Activated CD4-positive, alpha-beta T cell treated with anti-CD3 and anti-CD28 coated beads, Interleukin-2, amount 50 U/mL, for 16 hours (primary cell): ENCODE data around the gene RACK1.
"Not testable (repeated sequence)": the region's sequence is repeated elsewhere in the genome, so short reads cannot be mapped to it uniquely, and the experiment has no call there.

ENCODE experiments used
- DNase-seq: peaks from one replicate; pipeline ENCODE4 v3.0.0-alpha.2; 2020

The RACK1 gene

DNA sequence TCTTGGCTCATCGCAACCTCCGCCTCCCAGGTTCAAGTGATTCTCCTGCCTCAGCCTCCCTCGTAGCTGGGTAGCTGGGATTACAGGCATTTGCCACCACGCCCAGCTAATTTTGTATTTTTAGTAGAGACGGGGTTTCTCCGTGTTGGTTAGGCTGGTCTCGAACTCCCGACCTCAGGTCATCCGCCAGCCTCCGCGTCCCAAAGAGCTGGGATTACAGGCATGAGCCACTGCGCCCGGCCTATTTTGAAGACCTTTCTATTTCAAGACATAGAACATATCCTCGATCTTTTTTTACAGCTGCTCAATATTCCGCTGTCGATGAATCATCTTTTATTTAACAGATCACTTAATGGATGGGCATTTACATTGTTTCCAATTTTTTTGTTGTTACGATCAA, 33.0 kb downstream of the RACK1 start:
- not testable (repeated sequence) for DNase-seq

DNA sequence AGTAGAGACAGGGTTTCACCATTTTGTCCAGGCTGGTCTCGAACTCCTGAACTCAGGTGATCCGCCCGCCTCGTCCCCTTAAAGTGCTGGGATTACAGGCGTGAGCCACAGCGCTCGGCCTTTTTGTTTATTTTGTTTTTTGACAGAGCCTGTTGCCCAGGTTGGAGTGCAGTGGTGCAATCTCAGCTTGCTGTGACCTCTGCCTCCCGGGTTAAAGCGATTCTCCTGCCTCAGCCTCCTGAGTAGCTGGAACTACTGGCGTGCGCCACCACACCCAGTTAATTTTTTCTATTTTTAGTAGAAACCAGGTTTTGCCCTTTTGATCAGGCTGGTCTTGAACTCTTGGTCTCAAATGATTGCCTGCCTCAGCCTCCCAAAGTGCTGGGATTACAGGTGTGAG, 33.6 kb downstream of the RACK1 start:
- DNase-seq = not testable (repeated sequence)

DNA sequence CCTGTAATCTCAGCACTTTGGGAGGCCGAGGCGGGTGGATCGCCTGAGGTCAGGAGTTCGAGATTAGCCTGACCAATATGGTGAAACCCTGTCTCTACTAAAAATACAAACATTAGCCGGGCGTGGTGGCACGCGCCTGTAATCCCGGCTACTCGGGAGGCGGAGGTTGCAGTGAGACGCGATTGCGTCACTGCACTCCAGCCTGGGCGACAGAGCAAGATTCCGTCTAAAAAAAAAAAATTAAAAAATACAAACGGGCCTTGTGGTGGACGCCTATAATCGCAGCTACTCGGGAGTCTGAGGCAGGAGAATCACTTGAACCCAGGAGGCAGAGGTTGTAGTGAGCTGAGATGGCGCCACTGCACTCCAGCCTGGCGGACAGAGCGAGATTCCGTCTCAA, 34.7 kb downstream of the RACK1 start:
- not testable (repeated sequence) for DNase-seq

DNA sequence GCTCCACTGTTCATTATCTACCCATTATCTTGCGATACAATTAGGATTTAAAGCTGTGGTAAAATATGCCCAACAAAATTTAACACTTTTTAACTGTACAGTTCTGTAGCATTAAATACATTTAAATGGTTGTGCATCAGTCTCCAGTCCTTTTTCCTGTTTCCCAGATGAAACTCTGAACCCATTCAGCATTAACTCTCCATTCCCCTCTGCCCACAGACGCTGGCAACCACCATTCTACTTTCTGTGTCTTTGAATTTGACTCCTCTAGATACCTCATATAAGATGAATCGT, 35.8 kb downstream of the RACK1 start:
- no peak for DNase-seq

DNA sequence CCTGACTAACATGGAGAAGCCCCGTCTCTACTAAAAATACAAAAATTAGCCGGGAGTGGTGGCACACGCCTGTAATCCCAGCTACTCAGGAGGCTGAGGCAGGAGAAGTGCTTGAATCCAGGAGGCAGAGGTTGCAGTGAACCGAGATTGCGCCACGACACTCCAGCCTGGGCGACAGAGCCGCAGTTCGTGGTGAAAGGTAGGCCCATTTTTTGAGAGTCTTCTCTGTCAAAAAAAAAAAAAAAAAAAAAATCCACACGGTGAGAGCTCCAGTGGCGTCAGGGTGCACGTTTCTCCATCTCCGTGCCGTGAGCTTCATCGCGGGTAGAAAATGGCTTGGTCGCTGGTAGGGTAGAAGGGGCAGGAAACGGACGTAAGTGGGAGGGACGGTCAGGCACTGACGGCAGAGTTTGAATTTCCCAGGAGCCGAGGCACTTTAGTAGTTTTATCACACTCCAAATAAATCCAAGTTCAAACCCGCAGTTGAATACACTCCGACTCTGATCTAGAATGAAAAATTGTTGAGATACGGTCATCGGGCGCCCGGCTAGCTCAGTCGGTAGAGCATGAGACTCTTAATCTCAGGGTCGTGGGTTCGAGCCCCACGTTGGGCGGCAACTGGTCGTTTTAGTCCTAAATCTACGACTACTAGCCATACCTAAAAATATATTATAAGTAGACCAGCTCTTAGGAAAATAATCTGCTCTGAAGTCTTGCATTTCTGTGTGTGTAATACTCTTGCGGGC, 36.3 kb downstream of the RACK1 start:
- DNase-seq = peak; percentile 93

DNA sequence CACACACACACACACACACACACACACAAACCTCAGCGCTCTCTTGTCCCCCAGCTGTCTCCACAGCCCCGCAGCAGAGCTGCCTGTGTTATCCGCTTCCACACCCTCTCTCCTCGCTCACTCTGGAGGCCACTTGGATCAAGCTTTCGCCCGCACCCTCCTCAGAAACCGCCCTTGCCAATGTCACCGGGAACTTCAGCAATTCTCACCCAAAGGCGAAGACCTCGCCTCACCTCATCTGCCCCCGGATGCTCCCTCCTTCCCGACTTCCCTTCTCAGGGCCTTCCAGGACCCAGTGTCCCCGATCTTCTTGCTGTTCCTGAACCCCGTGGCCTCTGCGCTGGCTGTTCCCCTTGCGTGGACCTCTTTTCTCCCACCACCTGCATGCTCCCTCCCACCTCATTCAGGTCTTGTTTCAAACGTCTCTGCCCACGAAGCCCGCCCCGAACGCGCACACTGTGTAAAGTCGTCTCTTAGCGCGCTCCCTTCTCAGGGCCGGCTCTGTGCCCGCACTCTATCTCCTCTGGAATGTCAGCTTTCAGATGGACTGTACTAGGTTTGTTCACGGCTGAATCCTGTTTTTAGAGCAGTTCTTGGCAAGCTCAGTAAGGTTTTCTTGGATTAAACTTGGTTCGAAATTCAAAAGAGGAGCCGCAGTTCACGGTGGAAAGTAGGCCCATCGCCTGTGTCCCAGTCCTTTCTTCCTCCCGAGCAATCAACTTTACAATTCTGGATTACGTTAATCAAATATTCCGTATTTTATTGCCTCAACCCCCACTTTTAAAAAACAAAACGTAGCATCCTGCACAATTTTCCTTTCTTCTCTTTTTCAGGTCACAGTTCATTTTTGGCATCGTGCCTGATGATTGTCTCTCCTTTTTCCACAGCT, 37.7 kb downstream of the RACK1 start:
- DNase-seq = no peak

DNA sequence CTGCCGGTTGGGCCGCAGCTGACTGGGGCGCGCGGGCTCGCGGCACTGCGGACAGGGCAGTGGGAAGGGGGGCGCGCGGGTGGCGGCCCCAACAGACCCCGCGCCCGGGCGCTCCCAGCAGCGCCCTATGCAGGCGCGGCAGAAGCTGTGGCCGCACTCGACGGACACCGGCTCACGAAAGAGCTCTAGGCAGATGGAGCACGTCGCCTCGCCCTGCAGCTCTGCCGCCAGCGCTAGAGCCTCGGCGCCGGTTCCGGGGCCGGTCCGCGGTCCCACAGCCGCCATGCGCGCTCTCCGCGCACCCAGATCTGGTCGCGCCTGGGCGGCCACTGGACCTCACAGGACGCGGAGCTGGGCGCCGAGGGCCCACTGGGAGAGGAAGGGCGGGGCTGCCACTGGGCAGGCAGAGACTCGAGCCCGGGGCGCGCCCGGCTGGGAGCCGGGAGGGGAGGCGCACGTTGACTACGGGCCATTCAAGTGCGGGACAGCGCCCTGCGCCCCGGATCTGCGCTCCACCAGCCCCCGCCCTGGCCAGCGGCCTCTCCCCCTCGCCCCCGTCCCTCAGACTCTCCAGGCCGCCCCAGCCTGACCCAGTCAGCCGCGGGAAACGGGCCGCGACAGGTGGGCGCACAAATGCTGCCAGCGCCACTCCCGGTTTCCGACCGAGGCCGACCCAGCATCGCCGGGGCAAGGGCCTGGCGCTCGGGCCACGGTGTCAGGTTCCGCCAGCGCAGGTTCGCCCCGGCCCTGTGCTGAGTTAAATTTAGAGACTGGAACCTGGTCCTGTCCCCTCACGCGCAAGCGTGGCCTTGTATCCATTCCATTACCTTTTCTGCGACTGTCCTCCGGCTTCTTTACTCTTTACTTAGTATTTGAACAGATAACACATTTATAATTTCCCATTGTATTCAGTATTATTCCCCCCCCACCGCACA, 38.6 kb downstream of the RACK1 start, which contains the start of gene TRIM7:
Gene TRIM7 (minus strand): TSS at position 371 of the 935 bp plus-strand sequence. CDS start 86 bp downstream, at position 285.
- no peak for DNase-seq

DNA sequence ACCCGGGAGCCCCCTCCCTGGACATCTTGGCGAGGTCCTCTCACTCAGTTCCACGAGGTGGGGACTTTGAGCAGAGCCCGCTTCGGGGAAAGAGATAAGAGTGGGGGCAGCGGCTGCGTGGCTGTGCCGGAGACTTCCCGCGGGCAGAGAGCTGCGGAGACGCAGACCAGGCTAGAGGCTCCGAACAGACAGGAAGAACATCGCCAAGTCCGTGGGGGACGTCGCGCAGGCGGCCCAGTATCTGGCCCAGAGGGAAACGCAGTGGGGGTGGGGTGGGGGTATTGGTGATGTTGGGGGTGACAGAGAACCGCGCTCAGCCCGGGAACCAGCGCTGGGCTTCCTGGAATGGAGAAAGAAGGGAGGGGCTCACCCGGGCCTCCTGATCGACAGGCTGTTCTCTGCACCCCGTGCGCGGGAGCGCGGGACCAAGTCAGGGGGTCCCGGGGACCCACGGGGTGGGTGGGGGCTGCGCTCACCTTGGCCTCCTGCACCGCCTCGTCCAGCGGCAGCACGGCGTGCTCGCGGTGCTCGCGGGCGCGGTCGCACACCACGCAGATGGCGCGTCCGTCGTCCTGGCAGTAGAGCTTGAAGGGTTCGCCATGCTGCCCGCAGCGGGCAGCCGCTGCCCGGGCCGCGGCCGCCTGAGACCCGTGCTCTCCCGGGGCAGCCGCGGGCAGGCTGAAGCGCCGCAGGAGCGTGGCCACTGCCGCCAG, 39.4 kb downstream of the RACK1 start:
- DNase-seq = no peak

DNA sequence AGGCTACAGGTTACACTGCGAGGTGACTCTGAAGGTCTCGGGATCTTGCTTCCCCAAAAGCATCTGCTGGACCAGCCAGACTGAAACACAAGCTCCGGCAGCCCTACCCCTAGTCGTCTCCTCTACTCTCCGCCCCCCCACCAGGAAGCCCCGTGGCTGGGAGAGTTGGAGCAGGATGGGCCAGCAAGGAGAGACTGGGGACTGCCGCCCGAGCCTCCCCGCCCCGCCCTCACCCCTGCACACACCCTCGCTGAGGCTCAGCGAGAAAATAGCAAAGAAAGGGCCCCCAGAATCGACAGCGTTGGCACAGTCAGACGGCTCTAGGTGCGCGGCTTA, 40.0 kb downstream of the RACK1 start:
- no peak for DNase-seq

DNA sequence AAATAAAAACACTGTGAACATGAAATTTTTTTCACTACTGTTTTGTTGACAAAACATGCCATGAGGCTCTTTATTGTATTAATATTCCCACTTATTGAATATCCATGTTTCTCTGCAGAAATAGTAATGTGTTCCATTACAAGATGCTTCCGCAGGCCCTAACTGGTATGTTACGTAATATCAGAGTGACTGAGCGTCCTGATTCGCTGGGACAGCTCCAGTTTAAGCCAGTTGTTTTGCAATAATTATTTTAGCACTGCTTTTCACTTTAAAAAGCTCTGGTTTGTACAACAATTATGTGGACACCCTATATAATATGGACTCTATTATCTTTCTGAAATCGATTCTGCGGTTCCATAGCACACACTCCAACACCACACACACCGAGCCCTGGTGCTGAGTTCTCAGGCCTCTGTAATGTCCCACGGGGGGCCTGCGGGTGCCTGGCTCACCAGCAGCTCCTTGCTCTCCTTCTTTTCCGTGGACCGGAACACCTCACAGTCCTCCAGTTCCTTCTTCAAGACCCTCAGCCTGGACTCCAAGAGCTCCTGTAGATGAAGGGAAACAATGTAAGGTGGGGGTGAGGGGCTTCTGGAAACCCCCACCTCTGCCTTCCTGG, 40.5 kb downstream of the RACK1 start:
- DNase-seq = no peak

DNA sequence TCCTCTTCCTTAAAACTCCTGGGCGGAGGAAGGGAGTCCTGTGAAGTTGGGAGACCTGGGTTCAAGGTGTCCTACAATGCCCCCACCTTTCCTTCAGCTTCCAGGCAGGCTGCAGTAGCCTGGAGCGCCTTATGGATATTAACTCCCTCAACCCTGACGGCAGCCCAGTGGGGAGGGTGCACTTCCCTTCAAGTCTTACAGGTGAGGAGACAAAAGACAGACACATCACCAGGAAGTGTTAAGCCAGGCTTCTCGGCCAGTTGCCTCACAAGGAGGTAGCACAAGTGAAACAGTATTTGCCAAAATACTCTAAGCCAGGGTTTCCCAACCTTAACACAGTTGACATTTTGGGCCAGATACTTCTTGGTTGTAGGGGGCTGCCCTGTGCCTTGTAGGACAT, 42.9 kb downstream of the RACK1 start:
- no peak for DNase-seq

DNA sequence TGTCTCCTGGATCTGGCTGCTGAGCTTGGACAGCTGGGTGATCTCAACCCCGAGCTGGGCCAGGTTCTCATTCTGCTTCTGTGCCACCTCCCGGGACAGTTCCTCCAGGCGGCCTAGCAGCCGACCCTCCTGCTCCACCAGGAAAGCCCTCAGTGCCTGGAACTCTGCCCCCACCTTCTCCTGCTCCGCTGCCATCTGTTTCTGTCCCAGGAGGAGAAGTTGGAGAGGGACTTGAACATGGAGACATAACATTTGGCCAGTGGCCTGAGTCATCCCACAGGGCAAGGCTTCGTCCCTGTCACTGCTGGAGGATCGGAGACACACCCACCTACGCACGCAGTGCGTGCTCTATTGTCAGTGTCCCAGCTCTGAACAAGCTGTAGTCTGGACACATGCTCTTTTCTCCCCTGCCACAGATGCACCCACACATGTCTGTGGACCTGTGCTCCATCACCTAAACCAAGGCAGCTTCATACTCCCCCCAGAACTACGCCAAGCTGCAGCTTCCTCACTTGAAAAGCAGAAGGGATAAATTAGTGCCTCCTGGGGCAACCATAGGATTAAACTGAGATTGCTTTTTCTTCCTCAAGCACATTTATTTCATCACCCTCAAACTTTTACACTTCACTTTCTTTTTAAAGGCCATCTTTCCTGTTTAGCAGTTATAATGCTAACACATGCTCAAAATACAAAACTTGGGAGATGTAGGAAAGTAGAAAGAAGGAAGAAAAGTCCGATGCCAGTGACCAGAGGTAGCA, 43.6 kb downstream of the RACK1 start:
- DNase-seq = no peak

DNA sequence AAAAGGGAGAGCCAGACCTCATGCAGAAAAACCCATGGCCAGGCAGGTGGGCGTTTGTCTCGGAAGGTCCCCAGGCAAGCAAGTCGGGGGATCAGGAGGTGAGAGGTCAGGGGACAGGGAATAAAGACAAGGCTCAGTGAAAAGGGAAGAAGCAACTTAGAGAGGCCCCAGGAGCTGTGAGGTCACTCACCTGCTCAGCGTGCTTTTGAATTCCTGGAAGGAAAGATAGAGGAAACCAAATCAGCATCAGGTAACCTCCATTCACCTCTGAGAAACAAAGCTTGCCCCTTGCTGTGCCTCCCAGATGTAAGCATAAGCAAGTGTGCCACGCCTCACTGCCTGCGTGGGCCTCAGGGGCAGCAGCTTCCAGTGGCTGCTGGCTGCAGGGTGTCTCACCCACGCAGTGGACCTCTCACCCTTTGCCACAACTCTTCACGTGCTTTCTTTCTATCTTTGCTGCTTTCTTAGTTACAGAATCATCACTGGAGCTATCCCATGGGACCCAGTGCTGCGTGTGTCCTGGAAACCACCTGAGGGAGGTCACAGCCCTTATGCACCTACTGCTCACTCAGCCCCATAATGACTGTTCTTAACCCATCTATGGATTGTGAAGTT, 44.7 kb downstream of the RACK1 start:
- DNase-seq = no peak

DNA sequence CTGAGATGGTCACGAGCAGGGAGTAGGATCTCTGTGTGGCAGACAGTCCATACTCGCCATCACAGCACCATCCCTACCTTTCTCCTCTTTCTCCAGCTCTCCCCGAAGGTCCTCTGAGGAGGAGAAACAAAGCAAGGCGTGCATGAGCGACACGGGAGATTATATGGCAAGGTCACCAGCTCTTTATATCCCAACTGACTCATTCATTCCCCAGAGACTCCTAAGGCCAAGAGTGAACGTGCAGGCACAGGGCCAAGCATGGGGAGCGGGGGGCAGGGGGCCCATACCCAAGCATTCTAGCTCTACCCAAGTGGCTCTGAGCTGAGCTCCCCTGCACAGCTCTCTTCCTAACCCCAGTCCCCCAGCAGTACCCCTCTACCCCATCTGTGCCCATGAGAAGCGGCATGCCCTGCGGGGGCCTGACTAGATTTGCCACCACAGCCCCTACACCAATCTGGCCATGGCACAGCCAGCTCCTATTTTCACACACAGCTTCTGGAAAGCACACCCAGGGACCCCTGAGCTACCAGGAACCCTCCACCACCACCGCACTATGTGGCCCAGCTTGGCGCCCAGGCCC, 45.5 kb downstream of the RACK1 start:
- DNase-seq = no peak

DNA sequence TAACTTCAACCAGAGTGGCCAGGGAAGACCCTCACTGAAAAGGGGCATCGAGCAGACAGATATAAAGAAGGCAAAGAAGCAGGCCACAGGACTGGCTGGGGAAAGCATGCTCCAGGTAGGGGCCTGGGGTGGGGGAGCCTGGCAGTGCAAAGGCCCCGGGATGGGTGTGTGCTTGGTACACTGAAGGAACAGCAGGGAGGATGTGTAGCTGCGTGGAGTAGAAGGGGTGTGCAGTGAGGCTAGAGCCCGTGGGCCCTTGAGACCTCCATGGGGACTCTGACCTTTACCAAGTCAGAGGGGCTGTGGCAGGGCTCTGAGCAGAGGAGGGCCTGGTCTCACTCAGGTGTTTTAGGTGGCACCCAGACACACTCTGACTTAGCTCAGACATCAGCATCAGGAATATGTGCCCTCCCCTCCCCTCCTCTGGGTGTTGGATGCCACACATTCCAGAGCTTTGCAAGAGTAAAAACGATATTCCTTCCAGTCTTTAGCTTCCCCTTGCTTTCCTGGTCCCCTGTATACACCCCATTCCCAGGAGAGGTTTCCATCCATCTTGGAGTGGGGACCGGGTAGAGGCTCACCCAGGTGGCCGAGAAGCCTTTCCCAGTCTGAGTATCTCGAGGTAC, 46.3 kb downstream of the RACK1 start:
- DNase-seq = no peak

DNA sequence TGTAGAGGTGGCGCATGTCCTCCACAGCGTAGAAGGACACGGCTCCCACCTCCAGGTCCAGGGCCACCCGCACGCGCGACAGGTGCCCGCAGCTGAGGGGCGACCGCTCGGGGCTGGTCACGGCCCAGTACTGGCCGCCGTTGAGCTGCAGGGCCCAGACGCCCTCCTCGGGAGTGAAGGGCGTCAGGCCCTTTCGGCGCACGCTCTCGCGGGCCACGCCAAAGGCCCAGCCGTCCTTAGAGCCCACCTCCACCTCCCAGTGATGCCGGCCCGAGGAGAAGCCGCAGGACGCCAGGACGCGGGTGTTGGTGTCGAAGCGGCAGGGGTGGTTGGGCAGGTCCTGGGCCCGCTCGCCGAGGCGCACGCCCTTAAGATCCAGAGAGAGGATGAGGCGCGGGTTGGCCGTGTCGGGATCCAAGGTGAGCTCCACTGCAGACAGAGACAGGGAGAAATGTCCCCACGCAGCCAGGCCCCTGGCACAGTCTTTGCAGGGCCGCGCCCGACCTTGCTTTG, 48.4 kb downstream of the RACK1 start:
- DNase-seq = no peak

DNA sequence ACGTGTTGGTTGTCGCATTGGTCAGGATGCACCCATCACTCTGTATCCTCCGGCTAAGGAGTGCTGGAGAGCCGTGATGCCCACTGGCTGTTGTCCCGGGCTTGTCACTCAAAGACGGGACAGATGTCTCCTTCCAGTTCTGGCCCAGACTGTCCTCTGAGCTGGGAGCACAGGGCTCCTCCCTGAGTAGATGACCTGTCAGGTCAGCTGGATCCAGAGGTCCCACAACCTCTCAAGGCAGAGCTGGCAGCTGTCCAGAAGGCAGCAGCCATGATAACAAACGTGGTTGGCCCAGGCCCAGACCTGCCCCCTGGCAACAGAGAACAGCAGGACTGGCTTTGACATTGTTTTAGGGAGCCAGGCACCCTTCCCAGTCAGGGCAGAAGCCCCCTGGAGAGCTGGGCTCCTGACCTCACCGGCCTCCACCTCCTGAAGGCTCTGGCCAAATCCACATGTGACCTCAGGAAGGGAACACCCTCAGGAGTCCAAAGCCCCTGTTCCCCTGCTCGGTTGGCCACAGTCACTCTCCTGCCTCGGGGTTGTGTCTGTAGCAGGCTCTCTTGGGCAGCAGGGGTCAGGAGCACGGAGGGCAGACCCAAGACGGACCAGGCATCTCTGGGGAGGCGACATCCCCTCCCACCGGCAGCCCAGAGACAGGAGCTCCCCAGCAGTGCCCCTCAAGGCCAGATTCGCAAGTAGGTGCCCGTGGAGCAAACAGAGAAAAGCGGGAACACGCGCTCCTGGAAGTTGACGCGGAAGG, 49.0 kb downstream of the RACK1 start:
- DNase-seq = no peak

DNA sequence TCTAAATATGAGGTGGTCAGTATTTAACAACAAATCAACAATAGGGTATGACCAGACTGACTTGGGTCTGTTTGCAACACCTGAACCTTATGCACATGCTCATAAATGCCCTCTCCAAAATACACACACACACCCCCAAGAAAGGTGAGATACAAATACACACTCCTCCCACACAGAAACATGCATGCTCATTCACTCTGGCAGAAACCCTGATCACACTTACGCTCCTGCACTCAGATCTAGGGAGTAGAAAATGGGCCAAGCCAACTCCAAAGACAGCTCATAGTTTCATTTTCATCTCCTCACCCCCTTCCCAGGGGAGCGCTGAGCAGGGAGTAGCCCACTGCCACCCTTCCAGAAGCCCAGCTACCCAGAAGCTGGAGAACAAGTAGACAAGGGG, 50.0 kb downstream of the RACK1 start:
- DNase-seq = no peak
